Progenitor cell of endocrine pancreas (in vitro differentiated cells): ENCODE data around the gene PRPF40B. TPM values are rescaled to one million over a fixed set of nuclear protein-coding genes. Genes with fewer than 3 reads are reported as not detected.
A peak's percentile ranks its signal among the peaks of the same experiment; 100 is the strongest.

Experiments used
- DNase-seq: peaks from one replicate; pipeline ENCODE4 v3.0.0; 2021; ENCODE audit warnings: low spot score; ENCODE audit not compliant: unreplicated experiment
- H3K27ac Mint-ChIP-seq: 2 replicates; pipeline ENCODE4 v1.8.0; 2021; ENCODE audit warnings: mild to moderate bottlenecking, moderate library complexity, mixed read lengths
- H3K27me3 Mint-ChIP-seq: 2 replicates; pipeline ENCODE4 v1.8.0; 2021; ENCODE audit warnings: mixed read lengths
- H3K36me3 Mint-ChIP-seq: 2 replicates; pipeline ENCODE4 v1.8.0; 2022; ENCODE audit warnings: mixed read lengths; ENCODE audit not compliant: insufficient read depth
- H3K4me1 Mint-ChIP-seq: 2 replicates; pipeline ENCODE4 v1.8.0; 2021; ENCODE audit warnings: low read depth, mixed read lengths
- H3K4me3 Mint-ChIP-seq: 2 replicates; pipeline ENCODE4 v1.8.0; 2021; ENCODE audit warnings: low read depth, mild to moderate bottlenecking, moderate library complexity, mixed read lengths
- H3K9me3 Mint-ChIP-seq: 2 replicates; pipeline ENCODE4 v1.8.0; 2021; ENCODE audit warnings: low read depth, mixed read lengths
- total RNA-seq: library from RNA; stranded (reverse); gene quantifications from 2 replicates; pipeline ENCODE4 v1.2.1, GENCODE V29; 2021
- TF ChIP-seq, protein P1 (sequence below): fragments of 200-600 bp; sonication (generic); IDR thresholded peaks from one replicate; pipeline ENCODE4 v1.5.0; 2021; ENCODE audit warnings: antibody characterized with exemption, mild to moderate bottlenecking; ENCODE audit not compliant: unreplicated experiment

The PRPF40B gene
- total RNA-seq, 1 donor from 2014 or later = 63.4 TPM

DNA sequence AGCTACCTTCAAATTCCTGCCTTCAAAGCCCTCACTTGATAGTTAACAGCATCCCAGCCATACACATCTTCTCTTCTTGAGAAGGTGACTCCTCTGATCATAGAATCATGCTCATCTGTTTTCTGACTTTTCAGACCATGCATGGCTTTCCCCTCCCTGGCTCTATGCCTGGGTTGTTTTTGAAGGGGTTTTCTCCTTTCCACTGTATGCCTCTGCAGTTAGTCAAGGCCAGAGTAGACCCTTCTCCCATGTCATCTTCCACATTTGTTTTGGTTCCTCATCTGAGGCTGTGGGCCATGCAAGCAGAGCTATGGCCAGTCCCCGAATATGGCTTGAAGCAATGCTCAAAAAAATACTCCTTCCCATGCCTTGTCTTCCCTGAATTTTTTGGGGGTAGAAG is 41.2 kb upstream of the PRPF40B start:
- Mint-ChIP-seq H3K27ac (peak overlapping the region; percentile 54), H3K9me3 (no peaks in the 10 kb centered on the region), H3K36me3 (peaks cover 4% of the 10 kb centered on the region), H3K27me3 (no peaks in the 10 kb centered on the region), H3K4me3 (no peak overlapping the region), H3K4me1 (peaks cover 28% of the 10 kb centered on the region)
- no peak for DNase-seq
- TF ChIP-seq, protein P1, sequence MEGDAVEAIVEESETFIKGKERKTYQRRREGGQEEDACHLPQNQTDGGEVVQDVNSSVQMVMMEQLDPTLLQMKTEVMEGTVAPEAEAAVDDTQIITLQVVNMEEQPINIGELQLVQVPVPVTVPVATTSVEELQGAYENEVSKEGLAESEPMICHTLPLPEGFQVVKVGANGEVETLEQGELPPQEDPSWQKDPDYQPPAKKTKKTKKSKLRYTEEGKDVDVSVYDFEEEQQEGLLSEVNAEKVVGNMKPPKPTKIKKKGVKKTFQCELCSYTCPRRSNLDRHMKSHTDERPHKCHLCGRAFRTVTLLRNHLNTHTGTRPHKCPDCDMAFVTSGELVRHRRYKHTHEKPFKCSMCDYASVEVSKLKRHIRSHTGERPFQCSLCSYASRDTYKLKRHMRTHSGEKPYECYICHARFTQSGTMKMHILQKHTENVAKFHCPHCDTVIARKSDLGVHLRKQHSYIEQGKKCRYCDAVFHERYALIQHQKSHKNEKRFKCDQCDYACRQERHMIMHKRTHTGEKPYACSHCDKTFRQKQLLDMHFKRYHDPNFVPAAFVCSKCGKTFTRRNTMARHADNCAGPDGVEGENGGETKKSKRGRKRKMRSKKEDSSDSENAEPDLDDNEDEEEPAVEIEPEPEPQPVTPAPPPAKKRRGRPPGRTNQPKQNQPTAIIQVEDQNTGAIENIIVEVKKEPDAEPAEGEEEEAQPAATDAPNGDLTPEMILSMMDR = no peak

GRCh38 chr12:49582850-49583249 is 40.5 kb upstream of the PRPF40B start:
- Mint-ChIP-seq H3K4me3 (no peak overlapping the region), H3K9me3 (no peaks in the 10 kb centered on the region), H3K27me3 (no peaks in the 10 kb centered on the region), H3K27ac (no peak overlapping the region), H3K36me3 (peaks cover 4% of the 10 kb centered on the region), H3K4me1 (peaks cover 28% of the 10 kb centered on the region)
- TF ChIP-seq, protein P1 = no peak
- DNase-seq = no peak

GRCh38 chr12:49583366-49584094 is 39.8 kb upstream of the PRPF40B start:
- Mint-ChIP-seq H3K27ac (no peak overlapping the region), H3K4me3 (no peak overlapping the region), H3K27me3 (no peaks in the 10 kb centered on the region), H3K4me1 (peaks cover 28% of the 10 kb centered on the region), H3K9me3 (no peaks in the 10 kb centered on the region), H3K36me3 (peaks cover 4% of the 10 kb centered on the region)
- TF ChIP-seq, protein P1 = no peak
- DNase-seq = no peak

DNA sequence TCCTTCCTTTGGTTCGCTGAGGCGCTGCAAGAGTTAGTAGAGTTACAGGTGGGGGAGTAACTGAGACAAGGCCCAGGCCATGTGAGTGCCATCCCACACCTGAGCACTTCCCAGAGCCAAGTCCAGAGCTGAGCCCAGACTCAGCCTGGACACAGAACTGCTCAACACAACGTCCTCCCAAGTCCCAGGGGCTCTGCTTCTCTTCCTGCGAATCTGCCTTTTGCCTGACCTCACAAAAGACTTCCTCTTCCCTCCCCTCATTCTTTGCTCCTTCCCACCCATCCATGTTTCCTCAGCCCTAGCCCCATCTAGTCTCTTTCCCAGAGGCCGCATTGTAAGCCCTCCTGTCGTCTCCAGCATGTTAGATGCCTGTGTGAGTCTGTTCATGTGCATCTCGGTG is 38.8 kb upstream of the PRPF40B start:
- peaks cover 28% of the 10 kb centered on the region for H3K4me1 Mint-ChIP-seq
- TF ChIP-seq, protein P1 = no peak
- peak overlapping the region; percentile 63 for H3K27ac Mint-ChIP-seq
- H3K9me3 Mint-ChIP-seq = no peaks in the 10 kb centered on the region
- no peak overlapping the region for H3K4me3 Mint-ChIP-seq
- no peaks in the 10 kb centered on the region for H3K27me3 Mint-ChIP-seq
- peaks cover 6% of the 10 kb centered on the region for H3K36me3 Mint-ChIP-seq
- no peak for DNase-seq

GRCh38 chr12:49585477-49586459 is 37.6 kb upstream of the PRPF40B start:
- TF ChIP-seq, protein P1 = no peak
- Mint-ChIP-seq H3K4me3 (no peak overlapping the region), H3K4me1 (peaks cover 21% of the 10 kb centered on the region), H3K36me3 (peaks cover 9% of the 10 kb centered on the region), H3K9me3 (no peaks in the 10 kb centered on the region), H3K27me3 (no peaks in the 10 kb centered on the region), H3K27ac (no peak overlapping the region)
- no peak for DNase-seq
